NCI-H2107 treated with DMSO at 0.1 percent for 48 hours (cell line): ENCODE results near the gene TCF7.

Experiments
- DNase-seq: peaks from one replicate; lab custom pipeline; 2025; ENCODE audit not compliant: unreplicated experiment; lab: John Stamatoyannopoulos, UW

The TCF7 gene

GRCh38 chr5:134088994-134089560 lies 25.4 kb upstream of the TCF7 start:
- no peak for DNase-seq

- DNase-seq, result no peak
Measured at GRCh38 chr5:134090522-134090921, 24.0 kb upstream of the TCF7 start.

GRCh38 chr5:134091626-134092121 lies 22.8 kb upstream of the TCF7 start:
- DNase-seq, result no peak

- peak; percentile 4 for DNase-seq
Measured at GRCh38 chr5:134092875-134093274, 21.6 kb upstream of the TCF7 start.

GRCh38 chr5:134093351-134093750 lies 21.1 kb upstream of the TCF7 start:
- no peak for DNase-seq

- DNase-seq, result no peak
Measured at GRCh38 chr5:134095293-134095692, 19.2 kb upstream of the TCF7 start.

GRCh38 chr5:134095887-134096589 lies 18.4 kb upstream of the TCF7 start:
- DNase-seq, result no peak

- DNase-seq, result no peak
Measured at GRCh38 chr5:134097211-134097749, 17.2 kb upstream of the TCF7 start.

- DNase-seq, result no peak
Measured at GRCh38 chr5:134098690-134099089, 15.8 kb upstream of the TCF7 start.

GRCh38 chr5:134099288-134099872 lies 15.1 kb upstream of the TCF7 start:
- no peak for DNase-seq

GRCh38 chr5:134099939-134100282 lies 14.6 kb upstream of the TCF7 start:
- DNase-seq, result no peak

- DNase-seq, result no peak
Measured at GRCh38 chr5:134100283-134101091, 14.0 kb upstream of the TCF7 start.

- DNase-seq, result no peak
Measured at GRCh38 chr5:134101686-134102439, 12.6 kb upstream of the TCF7 start.

GRCh38 chr5:134103397-134103796 lies 11.1 kb upstream of the TCF7 start:
- no peak for DNase-seq

- DNase-seq, result no peak
Measured at GRCh38 chr5:134103998-134104654, 10.4 kb upstream of the TCF7 start.

GRCh38 chr5:134106991-134107701 lies 7.3 kb upstream of the TCF7 start:
- no peak for DNase-seq

GRCh38 chr5:134107779-134108178 lies 6.7 kb upstream of the TCF7 start:
- DNase-seq, result no peak

GRCh38 chr5:134110382-134110781 lies 4.1 kb upstream of the TCF7 start:
- DNase-seq, result no peak
